ENCODE data around the gene DBT.
"Not testable (repeated sequence)": the region's sequence is repeated elsewhere in the genome, so short reads cannot be mapped to it uniquely, and the experiment has no call there.

Gene DBT

DNA sequence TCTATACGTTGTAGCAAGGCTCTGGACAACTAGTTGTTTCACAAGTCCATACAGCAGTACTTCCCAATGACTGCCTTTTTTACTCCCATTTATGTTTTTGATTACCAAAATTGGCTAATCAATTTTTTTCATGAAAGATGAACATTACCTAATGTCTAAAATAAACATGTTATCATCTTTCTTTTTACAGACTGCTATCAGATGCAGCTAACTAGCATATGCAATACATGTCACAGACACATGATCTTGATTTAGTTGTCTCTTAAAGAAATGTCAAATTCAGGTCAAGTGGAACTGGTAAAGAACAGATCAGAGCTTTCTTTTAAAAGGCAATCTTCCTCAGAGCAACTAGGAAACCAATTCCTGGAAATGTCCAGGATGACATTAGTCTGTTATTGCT, 630 bp upstream of the DBT start:
- DNase-seq = no peak

- no peak for DNase-seq
These were observed 488 bp downstream of the DBT start for GRCh38 chr1:100249155-100249536.

DNA sequence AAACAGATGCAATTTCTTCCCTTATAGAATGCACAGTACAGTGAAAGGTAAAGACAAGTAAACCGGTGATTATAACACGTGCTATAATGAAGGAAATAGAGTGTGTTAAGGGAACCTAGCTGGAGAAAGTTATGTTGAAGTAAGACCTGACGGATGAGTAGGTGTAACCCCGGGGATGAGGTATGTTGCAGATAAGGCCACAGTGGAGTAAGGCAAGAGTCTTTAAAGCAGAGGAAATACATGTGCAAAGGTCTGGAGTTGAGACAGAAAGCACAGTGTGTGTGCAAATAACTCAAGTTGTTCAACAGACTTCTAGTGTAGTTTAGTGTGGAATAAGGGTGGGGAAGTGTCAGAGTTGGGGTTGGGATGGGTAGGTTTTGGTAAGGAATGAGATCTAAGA, 2.9 kb downstream of the DBT start:
- DNase-seq = no peak

GRCh38 chr1:100240631-100241030, 9.0 kb downstream of the DBT start:
- no peak for DNase-seq

GRCh38 chr1:100239961-100240360, 9.7 kb downstream of the DBT start:
- peak; percentile 7 for DNase-seq

DNA sequence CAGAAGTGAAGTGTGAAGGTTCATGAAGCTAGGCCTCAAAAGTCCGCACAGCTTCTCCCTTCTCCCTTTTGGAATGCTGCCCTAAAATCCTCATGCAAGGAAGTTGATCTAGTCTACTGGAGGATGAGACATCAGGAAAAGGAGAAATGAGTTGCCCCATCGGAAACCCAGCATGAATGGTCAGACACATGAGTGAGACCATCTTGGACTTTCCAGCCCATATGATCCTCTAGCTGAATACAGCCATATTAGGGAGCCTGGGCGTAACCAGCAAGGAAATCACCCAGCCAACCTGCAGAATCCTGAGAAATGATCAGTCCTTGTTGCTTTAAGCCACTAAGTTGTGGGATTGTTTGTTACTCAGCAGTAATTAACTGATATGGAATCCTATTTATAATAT, 12.5 kb downstream of the DBT start:
- DNase-seq = no peak

DNA sequence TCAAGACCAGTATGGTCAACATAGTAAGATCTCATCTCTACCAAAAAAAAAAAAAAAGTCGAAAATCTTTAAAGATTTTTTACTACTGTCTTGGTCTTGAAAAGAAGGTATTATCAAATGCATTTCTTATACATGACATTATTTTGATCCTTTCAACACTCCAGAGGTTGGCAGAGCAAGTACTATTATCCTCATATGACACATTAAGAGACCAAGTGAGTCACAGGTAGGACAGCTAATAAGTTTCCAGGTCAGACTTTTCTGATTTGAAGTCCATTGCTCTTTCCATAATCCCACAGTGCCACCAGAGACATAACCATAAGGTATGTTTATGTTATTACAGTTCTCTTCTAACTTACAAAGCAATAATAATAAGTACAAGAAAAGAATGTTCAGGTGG, 15.2 kb downstream of the DBT start:
- DNase-seq = no peak

GRCh38 chr1:100233566-100233965, 16.1 kb downstream of the DBT start:
- not testable (repeated sequence) for DNase-seq

GRCh38 chr1:100232156-100232555, 17.5 kb downstream of the DBT start:
- DNase-seq = no peak

GRCh38 chr1:100231721-100232120, 17.9 kb downstream of the DBT start:
- DNase-seq = no peak

DNA sequence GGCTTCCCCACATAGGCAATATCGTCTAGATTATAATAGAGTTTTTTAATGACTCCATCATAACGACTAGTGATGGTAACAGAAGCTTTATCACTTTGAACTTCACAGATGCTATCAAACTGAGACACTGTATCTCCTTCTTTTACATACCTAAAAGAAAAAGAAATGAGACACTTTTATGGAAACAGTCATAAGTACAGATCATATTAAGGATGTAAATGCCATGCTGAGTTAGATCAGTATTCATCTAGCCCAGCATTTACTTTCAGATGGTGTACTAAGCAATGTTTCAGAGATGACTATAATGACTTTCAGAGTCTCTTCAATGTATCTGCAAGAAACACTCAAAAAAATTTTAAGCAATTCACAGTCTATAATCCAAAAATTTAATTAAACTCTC, 18.9 kb downstream of the DBT start:
- no peak for DNase-seq

GRCh38 chr1:100229681-100230443, 19.8 kb downstream of the DBT start:
- DNase-seq = no peak

- DNase-seq = no peak
These were observed 27.2 kb downstream of the DBT start for GRCh38 chr1:100222428-100222827.

- no peak for DNase-seq
These were observed 29.8 kb downstream of the DBT start for GRCh38 chr1:100219883-100220282.

DNA sequence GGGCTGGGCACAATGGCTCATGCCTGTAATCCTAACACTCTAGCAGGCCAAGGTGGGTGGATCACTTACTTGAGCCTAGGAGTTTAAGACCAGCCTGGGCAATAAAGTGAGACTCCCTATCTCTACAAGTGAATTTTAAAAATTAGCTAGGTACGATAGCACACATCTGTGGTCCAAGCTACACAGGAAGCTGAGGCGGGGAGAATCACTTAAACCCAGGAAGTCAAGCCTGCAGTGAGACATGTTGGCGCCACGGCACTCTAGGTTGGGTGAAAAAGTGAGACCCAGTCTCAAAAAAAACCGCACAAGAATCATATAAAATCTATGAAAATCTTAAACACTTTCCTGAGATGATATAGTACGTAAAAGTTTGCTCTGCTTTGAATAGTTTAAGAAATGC, 30.2 kb downstream of the DBT start:
- no peak for DNase-seq

DNA sequence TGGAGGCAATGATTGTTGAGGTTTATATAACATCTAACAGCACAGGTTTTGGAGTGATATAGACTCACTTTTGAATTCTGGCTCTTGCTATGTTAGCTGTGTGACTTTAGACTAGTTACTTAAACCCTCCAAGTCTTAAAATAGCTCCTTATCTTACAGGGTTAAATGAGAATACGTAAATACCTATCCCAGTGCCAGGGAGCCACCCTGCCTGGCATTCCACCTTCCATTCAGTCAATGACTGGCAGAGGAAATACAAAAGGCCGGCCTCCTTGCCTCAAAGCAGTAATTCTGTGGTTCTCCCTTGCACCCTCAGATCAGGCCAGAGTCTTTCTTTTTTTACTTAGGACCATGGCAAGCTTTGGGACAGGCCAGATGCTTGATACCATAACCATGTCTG, 31.8 kb downstream of the DBT start:
- DNase-seq = no peak

- DNase-seq = no peak
These were observed 34.5 kb downstream of the DBT start for GRCh38 chr1:100215101-100215500.

- DNase-seq = no peak
These were observed 36.5 kb downstream of the DBT start for GRCh38 chr1:100213141-100213540.

DNA sequence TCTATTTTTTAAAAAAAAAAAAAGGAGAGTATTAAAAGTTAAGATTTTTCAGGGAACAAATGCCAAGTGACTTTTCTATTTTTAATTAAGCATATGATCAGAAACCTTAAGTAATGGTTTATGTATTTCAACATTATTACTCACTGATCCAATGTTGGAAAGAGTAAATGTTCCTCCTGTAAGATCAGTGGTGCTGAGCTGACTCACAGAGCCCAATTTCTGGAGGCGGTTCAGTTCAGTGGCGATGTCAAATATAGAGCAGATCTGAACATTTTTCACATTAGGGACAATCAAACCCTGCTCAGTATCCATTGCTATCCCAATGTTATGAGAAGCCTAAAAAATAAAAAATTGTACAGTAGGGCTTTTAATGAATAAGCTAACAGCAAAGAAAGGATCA, 43.3 kb downstream of the DBT start:
- no peak for DNase-seq

- not testable (repeated sequence) for DNase-seq
These were observed 44.0 kb downstream of the DBT start for GRCh38 chr1:100205593-100205992.

DNA sequence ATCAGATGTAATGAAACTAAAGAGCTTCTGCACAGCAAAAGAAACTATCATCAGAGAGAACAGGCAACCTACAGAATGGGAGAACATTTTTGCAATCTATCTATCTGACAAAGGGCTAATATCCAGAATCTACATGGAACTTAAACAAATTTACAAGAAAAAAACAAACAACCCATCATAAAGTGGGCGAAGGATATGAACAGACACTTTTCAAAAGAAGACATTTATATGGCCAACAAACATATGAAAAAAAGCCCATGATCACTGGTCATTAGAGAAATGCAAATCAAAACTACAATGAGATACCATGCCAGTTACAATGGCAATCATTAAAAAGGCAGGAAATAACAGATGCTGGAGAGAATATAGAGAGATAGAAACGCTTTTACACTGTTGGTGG, 44.5 kb downstream of the DBT start:
- DNase-seq = not testable (repeated sequence)

DNA sequence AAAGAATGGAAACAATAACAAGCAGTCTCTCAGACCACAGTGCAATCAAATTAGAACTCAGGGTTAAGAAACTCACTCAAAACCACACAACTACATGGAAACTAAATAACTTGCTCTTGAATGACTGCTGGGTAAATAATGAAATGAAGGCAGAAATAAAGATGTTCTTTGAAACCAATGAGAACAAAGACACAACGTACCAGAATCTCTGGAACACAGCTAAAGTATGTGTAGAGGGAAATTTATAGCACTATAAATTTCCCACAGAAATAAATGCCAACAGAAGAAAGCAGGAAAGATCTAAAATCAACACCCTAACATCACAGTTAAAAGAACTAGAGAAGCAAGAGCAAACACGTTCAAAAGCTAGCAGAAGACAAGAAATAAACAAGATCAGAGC, 46.9 kb downstream of the DBT start:
- not testable (repeated sequence) for DNase-seq

- DNase-seq = not testable (repeated sequence)
These were observed 49.6 kb downstream of the DBT start for GRCh38 chr1:100200060-100200459.

- no peak for DNase-seq
These were observed 51.0 kb downstream of the DBT start for GRCh38 chr1:100198596-100198995.

- peak; percentile 4 for DNase-seq
These were observed 61.0 kb downstream of the DBT start for GRCh38 chr1:100188617-100189016.
